ENCODE data around the gene PTGR3.

The PTGR3 gene

DNA sequence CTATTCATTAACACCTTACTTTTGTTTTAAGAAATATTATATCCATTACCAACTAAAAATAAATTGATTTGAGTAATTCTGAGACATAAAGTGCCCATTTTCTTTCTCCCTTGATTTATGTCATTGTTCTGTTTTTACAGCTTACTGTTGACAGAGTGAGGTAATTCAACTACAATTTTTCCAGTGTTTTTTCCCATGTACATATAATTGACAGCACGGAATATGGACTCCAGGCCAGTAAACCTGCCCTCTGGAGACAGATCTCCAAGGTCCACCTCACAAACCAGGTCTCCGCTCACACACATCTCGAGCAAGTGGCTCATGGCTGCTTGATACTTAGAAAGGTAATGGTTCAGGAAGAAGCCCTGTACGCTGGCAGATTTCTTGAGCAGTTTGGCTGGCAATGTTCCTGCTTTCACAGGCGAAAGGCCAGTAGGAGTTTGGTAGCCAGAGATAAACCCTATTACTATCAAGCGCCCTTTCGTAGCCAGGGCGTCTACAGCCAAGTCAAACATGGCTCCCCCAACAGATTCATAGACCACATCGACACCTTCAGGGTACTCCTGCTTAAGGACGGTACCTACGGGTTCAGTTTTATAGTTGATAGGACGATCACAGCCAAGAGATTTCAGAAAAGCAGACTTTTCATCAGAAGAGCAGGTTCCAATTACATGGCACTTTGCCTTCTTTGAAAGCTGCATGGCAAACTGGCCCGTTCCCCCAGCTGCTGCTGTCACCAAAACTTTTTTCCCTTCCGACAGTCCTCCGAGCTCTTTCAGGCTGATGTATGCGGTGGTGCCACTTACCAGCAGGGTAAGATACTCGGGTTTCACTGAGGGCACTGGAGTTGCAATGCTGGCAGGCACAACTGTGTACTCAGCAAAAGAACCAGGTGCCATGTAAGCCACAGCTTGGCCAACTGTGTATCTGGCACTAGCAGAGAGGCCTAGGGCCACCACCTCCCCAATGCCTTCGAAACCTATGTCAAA, 7.4 kb downstream of the PTGR3 start:
- ATAC-seq = no peak
- TF ChIP-seq ISL1 (CRISPR knock-in tag; IDR thresholded peaks at IDR 0.05) = peak; percentile 35
- no peak for TF ChIP-seq TOX (CRISPR knock-in tag; IDR thresholded peaks at IDR 0.05; ENCODE audit: borderline replicate concordance)

DNA sequence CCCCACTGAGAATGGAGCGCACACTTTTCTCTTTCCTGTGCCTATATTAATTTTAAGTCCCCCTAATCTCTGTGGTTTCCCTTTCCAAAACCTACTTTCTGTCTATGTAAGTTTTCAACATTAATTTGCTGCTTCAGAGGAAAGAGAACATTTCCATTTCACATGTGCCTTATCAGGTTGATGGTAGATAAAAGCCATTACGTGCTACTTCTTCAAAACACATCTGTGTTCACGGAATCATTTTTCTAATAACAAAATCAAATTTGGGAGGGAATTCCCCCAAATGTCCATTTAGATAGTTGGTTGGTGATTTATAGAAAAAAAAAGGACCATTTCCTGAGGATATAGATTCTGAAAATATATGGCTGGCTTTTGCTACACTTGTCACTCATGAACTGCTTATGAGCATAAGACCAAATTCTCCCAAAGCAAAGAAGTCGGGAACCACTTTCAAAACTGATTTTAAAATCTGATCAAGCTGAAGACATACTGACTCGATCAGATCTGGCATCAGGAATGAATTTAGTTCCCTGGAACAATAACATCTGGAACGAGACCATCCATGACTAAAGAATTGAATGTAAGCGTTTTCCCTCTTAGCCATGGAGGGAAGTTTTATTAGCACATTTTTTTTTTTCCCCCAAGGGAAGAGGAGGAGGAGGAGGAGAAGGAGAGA, 8.2 kb downstream of the PTGR3 start:
- ATAC-seq = no peak
- no peak for TF ChIP-seq ARNTL (CRISPR knock-in tag; IDR thresholded peaks at IDR 0.05; ENCODE audit: borderline replicate concordance, low read depth)
- TF ChIP-seq TCF4 (CRISPR knock-in tag; IDR thresholded peaks at IDR 0.05; ENCODE audit: borderline replicate concordance) = peak; percentile 69
- no peak for TF ChIP-seq CSDC2 (CRISPR knock-in tag; IDR thresholded peaks at IDR 0.05)
- no peak for TF ChIP-seq OSR1 (CRISPR knock-in tag; IDR thresholded peaks at IDR 0.05)

DNA sequence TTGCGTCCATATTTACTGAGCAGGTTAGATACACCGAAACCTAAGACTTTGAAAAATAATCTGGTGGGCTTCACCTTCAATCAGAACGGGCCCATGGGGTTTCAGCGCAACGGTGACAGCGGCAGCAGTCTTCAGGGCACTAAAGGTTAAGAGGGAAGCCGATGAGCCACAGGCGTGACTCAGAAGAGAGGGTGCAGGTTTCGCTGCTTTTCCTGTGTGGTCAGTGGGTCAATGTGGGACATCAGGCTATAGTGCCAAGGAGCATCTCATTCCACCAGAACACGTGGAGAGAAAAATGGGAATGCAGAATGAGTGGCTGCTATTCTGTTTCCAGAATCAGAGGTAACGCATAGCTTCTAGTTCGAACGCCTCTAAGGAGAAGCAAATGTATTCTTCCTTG, 8.9 kb downstream of the PTGR3 start:
- ATAC-seq = no peak
- TF ChIP-seq, protein P1, sequence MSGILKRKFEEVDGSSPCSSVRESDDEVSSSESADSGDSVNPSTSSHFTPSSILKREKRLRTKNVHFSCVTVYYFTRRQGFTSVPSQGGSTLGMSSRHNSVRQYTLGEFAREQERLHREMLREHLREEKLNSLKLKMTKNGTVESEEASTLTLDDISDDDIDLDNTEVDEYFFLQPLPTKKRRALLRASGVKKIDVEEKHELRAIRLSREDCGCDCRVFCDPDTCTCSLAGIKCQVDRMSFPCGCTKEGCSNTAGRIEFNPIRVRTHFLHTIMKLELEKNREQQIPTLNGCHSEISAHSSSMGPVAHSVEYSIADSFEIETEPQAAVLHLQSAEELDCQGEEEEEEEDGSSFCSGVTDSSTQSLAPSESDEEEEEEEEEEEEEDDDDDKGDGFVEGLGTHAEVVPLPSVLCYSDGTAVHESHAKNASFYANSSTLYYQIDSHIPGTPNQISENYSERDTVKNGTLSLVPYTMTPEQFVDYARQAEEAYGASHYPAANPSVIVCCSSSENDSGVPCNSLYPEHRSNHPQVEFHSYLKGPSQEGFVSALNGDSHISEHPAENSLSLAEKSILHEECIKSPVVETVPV (CRISPR knock-in tag; IDR thresholded peaks at IDR 0.05) = no peak
- TF ChIP-seq ZNF8 (CRISPR knock-in tag; IDR thresholded peaks at IDR 0.05) = no peak
- no peak for TF ChIP-seq ZNF70 (CRISPR knock-in tag; IDR thresholded peaks at IDR 0.05)
- no peak for TF ChIP-seq GLIS3 (CRISPR knock-in tag; IDR thresholded peaks at IDR 0.05)
- TF ChIP-seq, protein P2, sequence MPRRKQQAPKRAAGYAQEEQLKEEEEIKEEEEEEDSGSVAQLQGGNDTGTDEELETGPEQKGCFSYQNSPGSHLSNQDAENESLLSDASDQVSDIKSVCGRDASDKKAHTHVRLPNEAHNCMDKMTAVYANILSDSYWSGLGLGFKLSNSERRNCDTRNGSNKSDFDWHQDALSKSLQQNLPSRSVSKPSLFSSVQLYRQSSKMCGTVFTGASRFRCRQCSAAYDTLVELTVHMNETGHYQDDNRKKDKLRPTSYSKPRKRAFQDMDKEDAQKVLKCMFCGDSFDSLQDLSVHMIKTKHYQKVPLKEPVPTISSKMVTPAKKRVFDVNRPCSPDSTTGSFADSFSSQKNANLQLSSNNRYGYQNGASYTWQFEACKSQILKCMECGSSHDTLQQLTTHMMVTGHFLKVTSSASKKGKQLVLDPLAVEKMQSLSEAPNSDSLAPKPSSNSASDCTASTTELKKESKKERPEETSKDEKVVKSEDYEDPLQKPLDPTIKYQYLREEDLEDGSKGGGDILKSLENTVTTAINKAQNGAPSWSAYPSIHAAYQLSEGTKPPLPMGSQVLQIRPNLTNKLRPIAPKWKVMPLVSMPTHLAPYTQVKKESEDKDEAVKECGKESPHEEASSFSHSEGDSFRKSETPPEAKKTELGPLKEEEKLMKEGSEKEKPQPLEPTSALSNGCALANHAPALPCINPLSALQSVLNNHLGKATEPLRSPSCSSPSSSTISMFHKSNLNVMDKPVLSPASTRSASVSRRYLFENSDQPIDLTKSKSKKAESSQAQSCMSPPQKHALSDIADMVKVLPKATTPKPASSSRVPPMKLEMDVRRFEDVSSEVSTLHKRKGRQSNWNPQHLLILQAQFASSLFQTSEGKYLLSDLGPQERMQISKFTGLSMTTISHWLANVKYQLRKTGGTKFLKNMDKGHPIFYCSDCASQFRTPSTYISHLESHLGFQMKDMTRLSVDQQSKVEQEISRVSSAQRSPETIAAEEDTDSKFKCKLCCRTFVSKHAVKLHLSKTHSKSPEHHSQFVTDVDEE (CRISPR knock-in tag; IDR thresholded peaks at IDR 0.05) = no peak
- TF ChIP-seq, protein P3, sequence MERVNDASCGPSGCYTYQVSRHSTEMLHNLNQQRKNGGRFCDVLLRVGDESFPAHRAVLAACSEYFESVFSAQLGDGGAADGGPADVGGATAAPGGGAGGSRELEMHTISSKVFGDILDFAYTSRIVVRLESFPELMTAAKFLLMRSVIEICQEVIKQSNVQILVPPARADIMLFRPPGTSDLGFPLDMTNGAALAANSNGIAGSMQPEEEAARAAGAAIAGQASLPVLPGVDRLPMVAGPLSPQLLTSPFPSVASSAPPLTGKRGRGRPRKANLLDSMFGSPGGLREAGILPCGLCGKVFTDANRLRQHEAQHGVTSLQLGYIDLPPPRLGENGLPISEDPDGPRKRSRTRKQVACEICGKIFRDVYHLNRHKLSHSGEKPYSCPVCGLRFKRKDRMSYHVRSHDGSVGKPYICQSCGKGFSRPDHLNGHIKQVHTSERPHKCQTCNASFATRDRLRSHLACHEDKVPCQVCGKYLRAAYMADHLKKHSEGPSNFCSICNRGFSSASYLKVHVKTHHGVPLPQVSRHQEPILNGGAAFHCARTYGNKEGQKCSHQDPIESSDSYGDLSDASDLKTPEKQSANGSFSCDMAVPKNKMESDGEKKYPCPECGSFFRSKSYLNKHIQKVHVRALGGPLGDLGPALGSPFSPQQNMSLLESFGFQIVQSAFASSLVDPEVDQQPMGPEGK (CRISPR knock-in tag; IDR thresholded peaks at IDR 0.05; ENCODE audit: borderline replicate concordance) = no peak
- TF ChIP-seq, protein P4, sequence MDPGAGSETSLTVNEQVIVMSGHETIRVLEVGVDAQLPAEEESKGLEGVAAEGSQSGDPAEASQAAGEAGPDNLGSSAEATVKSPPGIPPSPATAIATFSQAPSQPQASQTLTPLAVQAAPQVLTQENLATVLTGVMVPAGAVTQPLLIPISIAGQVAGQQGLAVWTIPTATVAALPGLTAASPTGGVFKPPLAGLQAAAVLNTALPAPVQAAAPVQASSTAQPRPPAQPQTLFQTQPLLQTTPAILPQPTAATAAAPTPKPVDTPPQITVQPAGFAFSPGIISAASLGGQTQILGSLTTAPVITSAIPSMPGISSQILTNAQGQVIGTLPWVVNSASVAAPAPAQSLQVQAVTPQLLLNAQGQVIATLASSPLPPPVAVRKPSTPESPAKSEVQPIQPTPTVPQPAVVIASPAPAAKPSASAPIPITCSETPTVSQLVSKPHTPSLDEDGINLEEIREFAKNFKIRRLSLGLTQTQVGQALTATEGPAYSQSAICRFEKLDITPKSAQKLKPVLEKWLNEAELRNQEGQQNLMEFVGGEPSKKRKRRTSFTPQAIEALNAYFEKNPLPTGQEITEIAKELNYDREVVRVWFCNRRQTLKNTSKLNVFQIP (CRISPR knock-in tag; IDR thresholded peaks at IDR 0.05; ENCODE audit: borderline replicate concordance, low read depth) = no peak
- TF ChIP-seq TCF4 (CRISPR knock-in tag; IDR thresholded peaks at IDR 0.05; ENCODE audit: borderline replicate concordance) = no peak
- TF ChIP-seq ARNTL (CRISPR knock-in tag; IDR thresholded peaks at IDR 0.05; ENCODE audit: borderline replicate concordance, low read depth) = no peak
- no peak for TF ChIP-seq BACH2 (CRISPR knock-in tag; IDR thresholded peaks at IDR 0.05; ENCODE audit: borderline replicate concordance)
- TF ChIP-seq SNAI2 (CRISPR knock-in tag; IDR thresholded peaks at IDR 0.05) = no peak
- no peak for TF ChIP-seq ZFP30 (CRISPR knock-in tag; IDR thresholded peaks at IDR 0.05)
- TF ChIP-seq, protein P5, sequence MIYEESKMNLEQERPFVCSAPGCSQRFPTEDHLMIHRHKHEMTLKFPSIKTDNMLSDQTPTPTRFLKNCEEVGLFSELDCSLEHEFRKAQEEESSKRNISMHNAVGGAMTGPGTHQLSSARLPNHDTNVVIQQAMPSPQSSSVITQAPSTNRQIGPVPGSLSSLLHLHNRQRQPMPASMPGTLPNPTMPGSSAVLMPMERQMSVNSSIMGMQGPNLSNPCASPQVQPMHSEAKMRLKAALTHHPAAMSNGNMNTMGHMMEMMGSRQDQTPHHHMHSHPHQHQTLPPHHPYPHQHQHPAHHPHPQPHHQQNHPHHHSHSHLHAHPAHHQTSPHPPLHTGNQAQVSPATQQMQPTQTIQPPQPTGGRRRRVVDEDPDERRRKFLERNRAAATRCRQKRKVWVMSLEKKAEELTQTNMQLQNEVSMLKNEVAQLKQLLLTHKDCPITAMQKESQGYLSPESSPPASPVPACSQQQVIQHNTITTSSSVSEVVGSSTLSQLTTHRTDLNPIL (CRISPR knock-in tag; IDR thresholded peaks at IDR 0.05; ENCODE audit: low read depth) = no peak
- no peak for TF ChIP-seq TOX (CRISPR knock-in tag; IDR thresholded peaks at IDR 0.05; ENCODE audit: borderline replicate concordance)
- no peak for TF ChIP-seq ZFP3 (CRISPR knock-in tag; IDR thresholded peaks at IDR 0.05)
- no peak for TF ChIP-seq PPARA (CRISPR knock-in tag; IDR thresholded peaks at IDR 0.05; ENCODE audit: borderline replicate concordance)
- no peak for TF ChIP-seq ZNF565 (CRISPR knock-in tag; conservative IDR thresholded peaks at IDR 0.05; ENCODE audit: low read depth)
- no peak for TF ChIP-seq OSR1 (CRISPR knock-in tag; IDR thresholded peaks at IDR 0.05)
- TF ChIP-seq ISL1 (CRISPR knock-in tag; IDR thresholded peaks at IDR 0.05) = no peak
- no peak for TF ChIP-seq RARB (CRISPR knock-in tag; IDR thresholded peaks at IDR 0.05)

All from SK-N-SH treated with all-trans-retinoic acid at 6 μM for 48 hours (cell line).